ENCODE data around the gene CWC25. TPM values are rescaled to one million over a fixed set of nuclear protein-coding genes. Genes with fewer than 3 reads are reported as not detected.

Gene CWC25
- total RNA-seq, 1 experiment from 2014 or later = 14.1 TPM

DNA sequence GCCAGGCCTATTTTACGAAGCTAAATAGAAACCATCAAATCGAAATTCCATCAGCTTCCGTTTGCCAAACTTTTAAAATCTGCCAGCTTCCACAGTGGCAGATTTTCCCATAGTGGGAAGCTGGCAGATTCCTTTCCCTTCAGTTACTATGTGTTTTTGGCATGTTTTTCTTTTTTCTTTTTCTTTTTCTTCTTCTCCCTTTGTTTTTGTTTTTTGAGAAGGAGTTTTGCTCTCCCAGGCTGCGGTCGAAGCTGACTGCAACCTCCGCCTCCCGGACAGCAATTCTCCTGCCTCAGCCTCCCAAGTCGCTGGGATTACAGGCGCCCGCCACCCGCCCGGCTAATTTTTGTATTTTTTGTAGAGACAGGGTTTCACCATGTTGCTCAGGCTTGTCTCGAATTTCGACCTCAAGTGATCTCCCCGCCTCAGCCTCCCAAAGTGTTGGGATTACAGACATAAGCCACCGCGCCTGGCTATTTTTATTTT, 684 bp upstream of the CWC25 start:
- DNase-seq (ENCODE audit: low spot score) = no peak
- POLR2A ChIA-PET (ENCODE audit: low non-redundant PET) = no interaction called here
- H3K27ac ChIP-seq (ENCODE audit: low read depth, low read length, poor library complexity, severe bottlenecking) = peak overlapping the region; percentile 100
- peak overlapping the region; percentile 83 for H3K4me3 ChIP-seq (ENCODE audit: low read depth, low read length, poor library complexity, severe bottlenecking)
- no peaks in the 10 kb centered on the region for H3K27me3 ChIP-seq (replicated peaks; ENCODE audit: insufficient read depth, low read depth, low read length, poor library complexity)
- no peaks in the 10 kb centered on the region for H3K36me3 ChIP-seq (ENCODE audit: insufficient read depth, low read length, poor library complexity, severe bottlenecking)
- no peaks in the 10 kb centered on the region for H3K4me1 ChIP-seq (ENCODE audit: insufficient read depth, low read length, poor library complexity, severe bottlenecking)
- intact Hi-C loops (cut with micrococcal nuclease; ENCODE audit: unreplicated experiment) = no loop called here
- H3K9me3 ChIP-seq (ENCODE audit: low read depth, low read length, poor library complexity, severe bottlenecking) = no peaks in the 10 kb centered on the region
- BruUV-seq (replicated peaks) = TSS peak; percentile 99
- CTCF ChIA-PET = no interaction called here
- TF ChIP-seq, protein P1, sequence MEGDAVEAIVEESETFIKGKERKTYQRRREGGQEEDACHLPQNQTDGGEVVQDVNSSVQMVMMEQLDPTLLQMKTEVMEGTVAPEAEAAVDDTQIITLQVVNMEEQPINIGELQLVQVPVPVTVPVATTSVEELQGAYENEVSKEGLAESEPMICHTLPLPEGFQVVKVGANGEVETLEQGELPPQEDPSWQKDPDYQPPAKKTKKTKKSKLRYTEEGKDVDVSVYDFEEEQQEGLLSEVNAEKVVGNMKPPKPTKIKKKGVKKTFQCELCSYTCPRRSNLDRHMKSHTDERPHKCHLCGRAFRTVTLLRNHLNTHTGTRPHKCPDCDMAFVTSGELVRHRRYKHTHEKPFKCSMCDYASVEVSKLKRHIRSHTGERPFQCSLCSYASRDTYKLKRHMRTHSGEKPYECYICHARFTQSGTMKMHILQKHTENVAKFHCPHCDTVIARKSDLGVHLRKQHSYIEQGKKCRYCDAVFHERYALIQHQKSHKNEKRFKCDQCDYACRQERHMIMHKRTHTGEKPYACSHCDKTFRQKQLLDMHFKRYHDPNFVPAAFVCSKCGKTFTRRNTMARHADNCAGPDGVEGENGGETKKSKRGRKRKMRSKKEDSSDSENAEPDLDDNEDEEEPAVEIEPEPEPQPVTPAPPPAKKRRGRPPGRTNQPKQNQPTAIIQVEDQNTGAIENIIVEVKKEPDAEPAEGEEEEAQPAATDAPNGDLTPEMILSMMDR (conservative IDR thresholded peaks at IDR 0.05; ENCODE audit: low read depth, low read length) = no peak
- no peak for TF ChIP-seq EZH2 (IDR thresholded peaks at IDR 0.05; ENCODE audit: borderline replicate concordance, low read depth, low read length, poor library complexity, severe bottlenecking)

GRCh38 chr17:38815576-38816193, 9.4 kb downstream of the CWC25 start:
- ChIA-PET CTCF (no interaction called here), POLR2A (ENCODE audit: low non-redundant PET) (no interaction called here)
- H3K4me1 ChIP-seq (ENCODE audit: insufficient read depth, low read length, poor library complexity, severe bottlenecking) = no peaks in the 10 kb centered on the region
- intact Hi-C loops (cut with micrococcal nuclease; ENCODE audit: unreplicated experiment) = no loop called here
- DNase-seq (ENCODE audit: low spot score) = no peak
- BruUV-seq (replicated peaks) = no TSS peak
- no peaks in the 10 kb centered on the region for H3K27me3 ChIP-seq (replicated peaks; ENCODE audit: insufficient read depth, low read depth, low read length, poor library complexity)
- H3K4me3 ChIP-seq (ENCODE audit: low read depth, low read length, poor library complexity, severe bottlenecking) = no peak overlapping the region
- peaks cover 14% of the 10 kb centered on the region for H3K36me3 ChIP-seq (ENCODE audit: insufficient read depth, low read length, poor library complexity, severe bottlenecking)
- TF ChIP-seq EZH2 (IDR thresholded peaks at IDR 0.05; ENCODE audit: borderline replicate concordance, low read depth, low read length, poor library complexity, severe bottlenecking) = no peak
- TF ChIP-seq, protein P1 (conservative IDR thresholded peaks at IDR 0.05; ENCODE audit: low read depth, low read length) = no peak
- no peaks in the 10 kb centered on the region for H3K9me3 ChIP-seq (ENCODE audit: low read depth, low read length, poor library complexity, severe bottlenecking)
- H3K27ac ChIP-seq (ENCODE audit: low read depth, low read length, poor library complexity, severe bottlenecking) = no peak overlapping the region

- no TSS peak for BruUV-seq (replicated peaks)
- no peaks in the 10 kb centered on the region for H3K9me3 ChIP-seq (ENCODE audit: low read depth, low read length, poor library complexity, severe bottlenecking)
- H3K27ac ChIP-seq (ENCODE audit: low read depth, low read length, poor library complexity, severe bottlenecking) = no peak overlapping the region
- POLR2A ChIA-PET (ENCODE audit: low non-redundant PET) = no interaction called here
- H3K36me3 ChIP-seq (ENCODE audit: insufficient read depth, low read length, poor library complexity, severe bottlenecking) = peaks cover 14% of the 10 kb centered on the region
- DNase-seq (ENCODE audit: low spot score) = no peak
- intact Hi-C loops (cut with micrococcal nuclease; ENCODE audit: unreplicated experiment) = no loop called here
- CTCF ChIA-PET = no interaction called here
- H3K4me1 ChIP-seq (ENCODE audit: insufficient read depth, low read length, poor library complexity, severe bottlenecking) = no peaks in the 10 kb centered on the region
- H3K27me3 ChIP-seq (replicated peaks; ENCODE audit: insufficient read depth, low read depth, low read length, poor library complexity) = no peaks in the 10 kb centered on the region
- H3K4me3 ChIP-seq (ENCODE audit: low read depth, low read length, poor library complexity, severe bottlenecking) = no peak overlapping the region
- no peak for TF ChIP-seq EZH2 (IDR thresholded peaks at IDR 0.05; ENCODE audit: borderline replicate concordance, low read depth, low read length, poor library complexity, severe bottlenecking)
- TF ChIP-seq, protein P1 (conservative IDR thresholded peaks at IDR 0.05; ENCODE audit: low read depth, low read length) = no peak
Observed at GRCh38 chr17:38809828-38810227, 15.3 kb downstream of the CWC25 start.
